Stimulated activated CD4-positive, alpha-beta T cell treated with anti-CD3 and anti-CD28 coated beads, Interleukin-1b, Interleukin-23, amount 100 ng/mL, for 1 hour (primary cell): ENCODE data around the gene DOCK10.

Source experiments
- DNase-seq, 2 donors: peaks; one replicate each; pipeline ENCODE4 v3.0.0-alpha.2; 2020; ENCODE audit warnings: low read depth in 2 of 2

DOCK10 gene

GRCh38 chr2:224778474-224778877, 263.8 kb downstream of the DOCK10 start:
- peak; percentile 7 to 41 for DNase-seq

DNA sequence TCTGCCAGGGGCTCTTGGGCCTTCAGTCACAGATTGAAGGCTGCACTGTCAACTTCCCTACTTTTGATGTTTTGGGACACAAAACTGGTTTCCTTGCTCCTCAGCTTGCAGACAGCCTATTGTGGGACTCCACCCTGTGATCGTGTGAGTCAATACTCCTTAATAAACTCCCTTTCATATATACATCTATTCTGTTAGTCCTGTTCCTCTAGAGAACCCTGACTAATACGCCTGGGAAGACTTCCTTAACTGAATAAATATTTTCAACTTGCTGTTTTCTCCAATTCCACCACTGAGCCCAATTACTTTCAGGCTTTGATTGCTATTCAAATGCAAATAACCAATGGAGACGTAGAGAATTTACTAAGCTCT, 264.7 kb downstream of the DOCK10 start:
- no peak for DNase-seq

GRCh38 chr2:224776795-224777558, 265.3 kb downstream of the DOCK10 start:
- no peak for DNase-seq

DNA sequence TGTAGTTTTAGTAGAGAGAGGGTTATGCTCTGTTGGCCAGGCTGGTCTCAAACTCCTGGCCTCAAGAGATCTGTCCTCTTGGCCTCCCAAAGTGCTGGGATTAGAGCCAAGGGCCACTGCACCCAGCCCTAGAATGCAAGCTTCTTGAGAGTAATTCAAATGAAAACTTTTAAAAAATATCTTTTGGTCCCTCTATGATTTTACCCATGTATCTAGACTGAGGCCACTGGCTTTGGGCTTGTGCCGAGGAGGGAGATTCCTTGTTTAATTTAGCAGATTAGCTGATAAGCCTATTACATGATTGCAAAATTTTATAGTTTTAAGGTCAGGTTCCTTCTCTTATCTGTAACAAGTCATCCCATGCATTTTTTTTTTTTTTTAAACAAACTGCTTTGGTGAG, 266.6 kb downstream of the DOCK10 start:
- DNase-seq = no peak

DNA sequence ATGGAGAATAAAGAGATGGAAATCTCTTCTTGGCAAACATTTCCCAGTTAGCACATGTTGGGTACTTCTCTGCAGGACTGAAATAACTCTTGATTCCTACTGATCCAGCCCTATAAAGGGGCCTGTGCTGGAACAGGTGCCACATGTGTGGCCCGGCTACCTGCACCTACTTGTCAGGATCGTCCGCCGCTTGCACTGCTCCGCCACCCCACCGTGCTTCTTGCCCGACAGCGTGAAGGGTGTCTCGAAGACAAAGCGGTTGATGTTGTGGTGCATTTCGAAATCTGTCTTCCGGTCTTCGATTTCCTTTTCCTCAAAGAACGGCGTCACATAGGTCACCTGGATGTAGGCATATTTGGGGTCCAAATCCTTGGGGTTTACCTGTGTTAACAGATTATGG, 267.5 kb downstream of the DOCK10 start:
- no peak for DNase-seq

DNA sequence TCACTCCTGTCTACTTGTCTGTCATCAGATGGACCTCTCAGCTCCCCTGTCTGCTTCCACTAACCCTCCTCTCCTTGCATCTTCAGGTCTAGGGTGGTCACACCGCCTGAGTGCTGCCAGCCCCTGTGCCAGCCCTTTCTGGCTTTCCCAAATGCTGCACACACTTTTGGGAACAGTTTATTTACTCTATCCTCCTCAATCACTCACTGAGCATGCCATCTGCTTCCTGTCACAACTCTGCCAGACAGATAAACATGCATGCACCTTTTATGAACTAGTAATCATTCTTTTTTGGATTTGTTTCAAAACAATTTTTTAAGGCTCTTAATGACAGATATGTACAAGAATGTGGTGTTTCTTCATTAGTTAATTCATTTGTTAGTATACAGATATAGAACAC, 269.8 kb downstream of the DOCK10 start:
- no peak for DNase-seq

GRCh38 chr2:224769489-224769888, 272.8 kb downstream of the DOCK10 start:
- no peak for DNase-seq

GRCh38 chr2:224764565-224765236, 277.6 kb downstream of the DOCK10 start:
- no peak for DNase-seq

- DNase-seq = no peak
Observed at GRCh38 chr2:224757934-224758548, 284.2 kb downstream of the DOCK10 start.

DNA sequence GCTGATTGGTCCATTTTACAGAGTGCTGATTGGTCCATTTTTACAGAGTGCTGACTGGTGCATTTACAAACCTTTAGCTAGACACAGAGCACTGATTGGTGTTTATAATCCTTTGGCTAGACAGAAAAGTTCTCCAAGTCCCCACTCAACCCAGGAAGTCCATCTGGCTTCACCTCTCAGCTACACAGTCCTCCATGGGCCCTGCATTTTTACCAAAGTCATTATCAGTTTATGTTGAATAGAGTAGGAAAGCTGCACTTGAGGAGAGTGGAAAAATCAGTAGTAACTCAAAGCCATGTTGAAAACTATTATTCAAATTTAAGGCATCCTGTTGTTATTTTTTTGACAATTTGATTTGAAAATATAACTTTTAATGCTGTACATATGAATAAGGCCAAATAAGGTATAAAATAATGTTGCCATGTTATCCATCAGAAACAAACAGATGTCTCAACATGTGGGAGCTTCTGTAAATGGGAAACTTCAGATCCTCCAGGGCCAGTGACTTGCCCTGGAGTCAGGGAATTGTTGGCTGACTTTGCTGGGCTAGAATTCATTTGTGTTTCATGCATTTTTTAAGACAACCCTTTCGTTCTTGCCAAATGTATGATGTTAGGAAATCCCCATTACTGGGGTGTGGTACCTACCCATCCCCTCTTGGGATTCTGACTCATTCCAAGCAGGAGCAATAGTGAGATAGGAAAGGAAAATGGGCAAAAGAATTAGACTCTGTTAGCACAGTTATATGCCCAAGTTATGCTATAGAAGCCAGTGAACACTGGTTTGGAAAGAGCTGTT, 288.3 kb downstream of the DOCK10 start:
- DNase-seq = no peak

DNA sequence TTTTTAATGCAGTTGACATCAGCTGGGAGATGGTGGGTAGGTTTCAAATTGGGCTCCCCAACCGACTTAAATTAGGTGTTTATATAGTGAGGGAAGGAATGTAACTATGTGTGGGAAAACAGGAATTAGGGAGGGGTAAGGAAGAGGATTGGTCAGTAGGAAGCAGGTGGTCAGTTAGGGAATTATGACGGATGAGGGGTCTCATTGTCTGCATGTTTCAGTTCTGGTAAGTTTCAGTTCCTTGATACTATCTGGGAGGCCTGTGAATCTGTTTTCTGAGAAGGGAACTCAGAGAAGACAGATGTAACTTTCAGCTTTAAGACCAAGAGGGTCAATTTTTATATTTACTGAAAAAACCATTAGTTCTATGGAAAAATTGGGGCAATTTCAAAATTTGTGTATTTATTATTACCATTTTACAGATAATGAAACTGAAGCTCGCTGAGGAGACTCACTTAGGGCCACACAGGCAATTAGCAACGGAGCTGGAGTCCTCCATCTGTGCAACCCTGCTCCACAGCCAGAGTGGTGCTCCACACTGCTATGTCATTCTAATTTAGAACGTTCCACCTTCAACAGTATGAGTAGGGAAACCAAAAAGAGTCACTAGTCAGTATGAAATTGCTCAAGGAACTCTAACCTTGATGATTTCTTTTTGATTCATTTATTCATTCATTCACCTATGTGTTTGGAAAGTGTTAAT, 290.1 kb downstream of the DOCK10 start:
- no peak for DNase-seq

- DNase-seq = no peak
Observed at GRCh38 chr2:224749136-224749535, 293.1 kb downstream of the DOCK10 start.

- DNase-seq = no peak
Observed at GRCh38 chr2:224747765-224748164, 294.5 kb downstream of the DOCK10 start.

DNA sequence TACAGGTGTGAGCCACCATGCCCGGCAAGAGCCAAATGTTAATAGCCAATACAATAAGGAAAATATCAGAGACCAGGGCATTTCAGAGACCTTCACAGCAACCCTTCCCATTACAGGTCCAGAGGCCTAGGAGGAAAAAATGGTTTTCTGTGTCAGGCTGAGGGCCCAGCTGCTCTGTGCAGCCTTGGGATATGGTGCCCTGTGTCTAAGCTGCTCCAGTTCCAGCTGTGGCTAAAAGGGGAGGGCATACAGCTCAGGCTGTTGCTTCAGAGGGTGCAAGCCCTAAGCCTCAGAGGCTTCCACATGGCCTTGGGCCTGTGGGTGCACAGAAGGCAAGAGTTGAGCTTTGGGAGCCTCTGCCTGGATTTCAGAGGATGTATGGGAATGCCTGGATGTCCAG, 306.0 kb downstream of the DOCK10 start:
- DNase-seq = no peak

GRCh38 chr2:224734949-224735348, 307.3 kb downstream of the DOCK10 start:
- no peak for DNase-seq

GRCh38 chr2:224731665-224732064, 310.6 kb downstream of the DOCK10 start:
- DNase-seq = no peak

- DNase-seq = no peak
Observed at GRCh38 chr2:224729435-224729834, 312.8 kb downstream of the DOCK10 start.

- DNase-seq = no peak
Observed at GRCh38 chr2:224724331-224724730, 317.9 kb downstream of the DOCK10 start.

- no peak for DNase-seq
Observed at GRCh38 chr2:224723586-224724217, 318.6 kb downstream of the DOCK10 start.

DNA sequence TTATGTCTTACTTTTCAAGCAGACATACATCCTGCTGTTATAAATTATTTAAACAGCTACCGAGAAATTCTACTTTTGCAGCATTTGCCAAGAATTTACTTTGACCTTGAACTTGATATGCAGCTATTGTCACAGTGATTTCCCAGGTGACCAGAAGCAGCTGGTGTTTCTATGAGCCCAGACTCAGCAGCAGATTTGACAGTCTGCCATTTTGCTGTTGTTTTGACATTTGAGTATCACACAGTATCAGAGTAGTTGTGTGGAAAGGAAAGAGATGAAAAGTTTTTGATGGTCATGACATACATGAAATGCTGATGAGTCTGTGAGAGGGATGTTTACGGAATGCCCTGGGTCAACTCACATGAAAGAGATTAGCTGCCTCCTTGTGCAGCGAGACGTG, 319.5 kb downstream of the DOCK10 start:
- DNase-seq = no peak

GRCh38 chr2:224722250-224722649, 320.0 kb downstream of the DOCK10 start:
- no peak for DNase-seq
